Measurements from ENCODE around the gene RAB20.
"Not testable (repeated sequence)": the region's sequence is repeated elsewhere in the genome, so short reads cannot be mapped to it uniquely, and the experiment has no call there.

The RAB20 gene

GRCh38 chr13:110574161-110574560 is 12.6 kb upstream of the RAB20 start:
- no peak for DNase-seq

GRCh38 chr13:110572778-110573118 is 11.2 kb upstream of the RAB20 start:
- DNase-seq: no peak

GRCh38 chr13:110571896-110572777 is 10.6 kb upstream of the RAB20 start:
- DNase-seq: no peak

GRCh38 chr13:110570886-110571285 is 9.4 kb upstream of the RAB20 start:
- DNase-seq: no peak

- not testable (repeated sequence) for DNase-seq
These were observed 8.4 kb upstream of the RAB20 start for GRCh38 chr13:110569962-110570361.

GRCh38 chr13:110568612-110569011 is 7.1 kb upstream of the RAB20 start:
- no peak for DNase-seq

- no peak for DNase-seq
These were observed 4.6 kb upstream of the RAB20 start for GRCh38 chr13:110566171-110566570.

- DNase-seq: no peak
These were observed 3.8 kb upstream of the RAB20 start for GRCh38 chr13:110565296-110565695.

GRCh38 chr13:110564472-110564985 is 3.0 kb upstream of the RAB20 start:
- DNase-seq: no peak

GRCh38 chr13:110563463-110563774 is 1.9 kb upstream of the RAB20 start:
- no peak for DNase-seq

- no peak for DNase-seq
These were observed 1.4 kb upstream of the RAB20 start for GRCh38 chr13:110562696-110563462.

- DNase-seq: no peak
These were observed 595 bp upstream of the RAB20 start for GRCh38 chr13:110562036-110562597.

GRCh38 chr13:110560601-110561343 is 750 bp downstream of the RAB20 start:
- peak; percentile 57 for DNase-seq

- no peak for DNase-seq
These were observed 1.5 kb downstream of the RAB20 start for GRCh38 chr13:110559986-110560385.

GRCh38 chr13:110559429-110559943 is 2.0 kb downstream of the RAB20 start:
- DNase-seq: no peak

- DNase-seq: no peak
These were observed 3.8 kb downstream of the RAB20 start for GRCh38 chr13:110557610-110558305.

GRCh38 chr13:110557082-110557481 is 4.4 kb downstream of the RAB20 start:
- DNase-seq: no peak

- no peak for DNase-seq
These were observed 5.3 kb downstream of the RAB20 start for GRCh38 chr13:110556224-110556606.

- no peak for DNase-seq
These were observed 5.8 kb downstream of the RAB20 start for GRCh38 chr13:110555601-110556223.

GRCh38 chr13:110554946-110555345 is 6.6 kb downstream of the RAB20 start:
- DNase-seq: no peak

- DNase-seq: no peak
These were observed 7.2 kb downstream of the RAB20 start for GRCh38 chr13:110554227-110554836.
